Fibroblast of skin of scalp (primary cell): ENCODE data around the gene GEN1.

Experiments used
- DNase-seq: peaks from one replicate; pipeline ENCODE4 v3.0.0-alpha.2; 2013

GEN1 gene

DNA sequence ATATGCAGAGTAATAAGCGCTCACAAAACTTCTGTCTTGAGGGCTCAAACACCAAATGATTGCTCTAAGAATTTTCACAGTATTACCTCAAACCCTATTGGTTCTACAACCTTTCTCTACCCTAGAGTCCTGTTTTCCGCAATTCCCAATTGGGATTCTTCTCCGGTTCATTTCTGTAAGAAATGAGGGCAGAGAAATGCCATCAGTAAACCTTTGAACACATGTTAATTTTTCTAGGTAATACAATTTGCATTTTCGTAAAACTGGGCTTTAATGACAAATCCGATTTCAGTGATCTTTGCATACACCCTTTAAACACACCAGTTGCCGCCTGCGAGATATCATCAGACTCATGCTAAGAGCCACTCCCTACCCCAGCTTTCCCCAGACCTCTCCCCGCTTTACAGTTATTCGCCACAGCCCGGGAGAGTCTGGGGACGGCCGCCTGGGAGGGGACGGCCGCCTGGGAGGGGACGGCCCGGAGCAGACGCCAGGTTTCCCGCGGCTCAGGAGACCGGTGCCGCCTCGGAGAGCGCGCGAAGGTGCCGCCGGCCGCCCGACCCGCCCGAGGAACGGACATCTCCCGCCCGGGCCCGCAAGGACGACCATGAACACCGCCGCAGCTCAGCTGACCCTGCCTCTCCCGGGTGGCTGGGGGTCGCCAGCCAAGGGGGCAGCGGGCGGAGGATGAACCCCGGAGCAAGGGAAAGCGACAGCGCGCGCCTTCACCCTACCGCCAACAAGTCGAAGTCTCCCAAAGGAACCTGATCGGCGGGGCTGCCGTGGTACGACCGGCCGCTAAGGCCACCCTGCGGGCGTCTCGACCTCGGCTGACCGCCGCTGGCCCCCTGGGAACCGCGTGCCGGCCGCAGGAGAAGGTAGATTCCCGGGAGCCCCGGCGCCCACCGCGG, 791 bp upstream of the GEN1 start:
- DNase-seq = peak; percentile 24

DNA sequence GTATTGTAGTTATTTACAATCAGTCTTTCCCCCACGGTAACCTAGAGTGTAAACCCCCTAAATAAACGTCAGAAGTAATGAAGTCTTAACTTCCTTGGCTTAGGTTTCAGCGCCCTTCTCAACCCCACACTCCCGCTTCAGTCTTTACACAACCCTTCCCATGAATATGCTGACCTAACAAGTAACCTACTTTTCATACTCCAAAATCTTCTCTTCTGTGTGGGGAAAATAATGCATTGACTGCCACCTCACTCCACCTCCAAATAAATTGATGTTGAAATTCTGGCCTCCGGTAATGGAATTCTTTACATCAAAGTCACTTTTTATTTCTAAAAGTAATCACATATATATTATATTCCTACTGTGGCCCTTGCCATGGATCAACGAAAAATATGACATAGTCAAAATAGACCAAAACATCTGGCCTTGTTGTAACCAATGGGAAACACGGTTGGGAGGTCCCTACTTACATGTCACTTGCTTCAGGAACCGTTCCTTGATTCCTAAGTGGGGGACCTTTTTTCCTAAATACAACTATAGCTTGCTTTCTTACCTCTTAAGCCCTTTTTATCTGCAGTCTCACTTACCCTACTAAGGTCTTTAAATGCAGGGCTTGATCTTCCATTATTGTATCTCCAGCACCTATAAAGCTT, 961 bp downstream of the GEN1 start:
- peak; percentile 13 for DNase-seq

DNA sequence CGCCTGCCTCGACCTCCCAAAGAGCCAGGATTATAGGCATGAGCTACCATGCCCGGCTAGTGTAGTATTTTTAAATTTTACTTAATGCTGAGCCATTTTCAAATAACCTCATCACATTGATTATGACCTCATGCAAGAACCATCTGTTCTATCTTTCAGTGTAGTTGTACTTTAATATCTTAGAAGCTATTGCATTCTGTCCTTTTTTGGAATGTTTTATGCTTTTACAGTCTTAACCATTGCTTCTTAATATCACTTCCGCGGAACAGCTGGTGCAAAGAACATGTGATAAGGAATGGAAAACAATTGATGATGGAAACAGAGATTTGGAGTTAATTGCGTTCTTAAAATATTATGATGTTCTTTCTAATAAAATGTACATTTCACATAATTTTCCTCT, 2.7 kb downstream of the GEN1 start:
- DNase-seq = peak; percentile 39

DNA sequence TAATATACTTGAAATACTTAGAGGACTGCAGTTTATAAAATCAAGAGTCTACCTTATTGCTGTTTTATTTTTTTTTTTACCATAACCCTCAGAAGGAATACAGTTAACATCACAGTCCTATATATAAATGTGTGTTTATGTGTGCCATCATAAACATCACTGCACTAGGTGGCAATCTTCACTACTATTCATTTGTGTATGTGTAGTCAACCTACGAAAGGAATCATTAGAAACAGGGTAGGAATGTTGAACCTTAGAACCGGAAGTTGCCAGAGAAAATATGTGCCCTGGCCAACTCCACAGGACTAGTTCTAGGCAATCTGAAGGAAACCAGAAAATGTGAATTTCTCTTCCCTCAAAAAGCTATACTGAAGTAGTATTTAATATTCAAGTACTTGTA, 3.4 kb downstream of the GEN1 start:
- DNase-seq = peak; percentile 50

DNA sequence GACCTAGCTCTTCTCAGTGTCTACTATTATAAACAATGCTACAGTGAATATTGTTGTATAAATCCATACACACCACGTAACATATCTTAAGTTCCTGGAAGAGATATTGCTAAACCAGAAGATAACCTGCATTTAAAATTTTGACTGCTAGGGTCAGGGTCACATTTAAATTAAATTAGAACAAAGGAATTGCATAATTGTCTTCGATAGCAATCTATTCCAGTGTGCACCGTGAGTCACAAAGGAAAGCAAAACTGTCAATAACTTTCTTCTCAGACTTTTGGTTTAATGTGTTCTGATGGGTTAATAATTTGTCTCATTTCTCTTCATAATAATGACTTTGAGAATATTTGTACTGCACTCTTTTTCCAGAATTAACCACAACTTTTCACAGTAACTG, 4.2 kb downstream of the GEN1 start:
- DNase-seq = no peak

DNA sequence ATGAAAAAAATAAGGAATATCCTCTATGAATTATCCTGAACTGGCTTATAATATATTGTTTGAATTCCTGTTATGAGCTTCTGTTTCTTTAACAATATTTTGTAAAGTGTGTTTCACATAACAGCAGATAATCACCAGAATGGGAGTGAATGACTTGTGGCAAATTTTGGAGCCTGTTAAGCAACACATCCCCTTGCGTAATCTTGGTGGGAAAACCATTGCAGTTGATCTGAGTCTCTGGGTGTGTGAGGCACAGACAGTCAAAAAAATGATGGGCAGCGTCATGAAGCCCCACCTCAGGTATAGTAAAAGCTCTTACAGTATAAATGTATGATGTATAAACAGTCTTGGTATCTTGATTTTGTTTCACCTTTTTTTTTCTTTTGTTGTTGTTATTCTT, 5.9 kb downstream of the GEN1 start:
- DNase-seq = no peak

DNA sequence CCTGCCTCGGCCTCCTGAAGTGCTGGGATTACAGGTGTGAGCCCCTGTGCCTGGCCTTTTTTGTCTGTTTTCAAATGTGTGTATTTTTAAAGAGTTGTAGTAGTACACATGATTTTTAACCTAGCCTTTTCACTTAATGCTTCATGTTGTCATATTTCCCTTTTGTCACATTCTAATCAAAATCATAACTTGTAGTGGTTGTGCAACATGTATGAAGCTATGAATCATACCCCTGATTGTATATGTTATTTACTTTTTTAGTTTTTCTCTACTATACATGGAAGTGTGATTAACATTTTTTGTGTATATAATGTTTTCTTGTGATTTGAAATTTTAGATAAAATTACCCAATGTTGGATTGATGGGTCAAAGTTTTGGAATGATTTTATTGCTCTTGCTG, 8.5 kb downstream of the GEN1 start:
- DNase-seq = no peak

DNA sequence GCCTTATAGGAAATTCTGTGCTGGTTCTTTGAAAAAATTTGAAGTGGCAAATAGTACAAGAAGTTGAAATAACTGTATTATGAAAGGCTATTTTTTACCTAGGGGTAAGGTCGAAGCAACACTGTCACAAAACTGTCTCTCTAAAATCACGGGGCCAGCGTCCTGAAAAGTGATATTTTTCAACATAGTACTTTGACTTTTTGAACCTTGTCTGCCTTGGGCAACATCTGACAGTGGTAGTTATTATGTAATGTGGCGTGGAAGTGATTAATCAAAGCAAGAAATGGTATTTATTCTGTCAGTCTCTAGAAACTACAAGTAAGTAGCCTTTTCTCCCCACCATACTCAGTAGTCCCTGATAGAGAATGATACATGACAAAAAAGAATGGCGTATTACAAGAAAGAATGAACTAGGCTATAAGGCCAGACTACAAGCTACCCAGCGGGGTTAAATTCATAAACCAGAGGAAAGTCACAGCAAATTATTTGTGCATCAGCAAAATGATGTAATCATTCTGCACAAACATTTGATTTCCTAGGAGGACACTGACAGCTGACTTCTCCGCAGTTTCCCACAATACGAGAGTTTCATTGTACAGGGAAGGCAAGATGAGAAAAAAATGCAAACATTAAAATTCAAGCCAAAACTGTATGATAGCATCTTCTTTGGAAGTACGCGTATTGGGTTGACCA, 9.8 kb downstream of the GEN1 start:
- no peak for DNase-seq

DNA sequence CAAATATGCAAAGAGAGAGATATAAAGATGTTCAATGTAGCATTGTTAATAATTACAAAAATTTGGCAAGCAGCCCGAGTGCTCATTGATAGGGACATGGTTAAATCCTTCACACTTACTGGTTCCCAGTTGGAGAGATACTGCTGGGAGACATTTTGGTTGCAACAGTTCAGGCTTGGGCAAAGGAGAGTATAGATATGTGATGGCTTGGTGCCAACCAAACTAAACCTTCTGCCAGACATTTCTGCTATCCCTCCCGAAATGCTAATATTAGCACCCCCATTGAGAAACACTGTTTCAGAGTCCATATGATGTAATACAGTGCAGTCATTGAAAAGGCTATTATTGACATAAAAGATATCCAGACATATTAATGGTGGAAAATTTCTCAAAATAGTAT, 11.5 kb downstream of the GEN1 start:
- no peak for DNase-seq

DNA sequence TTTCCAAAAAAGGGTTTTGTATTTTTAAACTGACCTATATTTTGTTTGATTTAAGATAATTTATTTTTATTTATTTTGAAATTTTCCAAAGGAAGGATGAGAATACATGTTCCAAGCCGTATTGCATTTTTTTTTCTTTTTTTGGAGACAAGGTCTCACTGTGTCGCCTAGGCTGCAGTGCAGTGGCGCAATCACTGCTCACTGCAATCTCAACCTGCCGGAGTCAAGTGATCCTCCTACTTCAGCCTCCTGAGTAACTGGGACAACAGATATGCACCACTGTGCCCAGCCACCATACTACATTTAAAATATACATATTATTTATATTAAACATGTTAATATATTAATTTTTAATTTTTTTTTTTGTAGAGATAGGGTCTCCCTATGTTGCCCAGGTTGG, 15.0 kb downstream of the GEN1 start:
- no peak for DNase-seq

DNA sequence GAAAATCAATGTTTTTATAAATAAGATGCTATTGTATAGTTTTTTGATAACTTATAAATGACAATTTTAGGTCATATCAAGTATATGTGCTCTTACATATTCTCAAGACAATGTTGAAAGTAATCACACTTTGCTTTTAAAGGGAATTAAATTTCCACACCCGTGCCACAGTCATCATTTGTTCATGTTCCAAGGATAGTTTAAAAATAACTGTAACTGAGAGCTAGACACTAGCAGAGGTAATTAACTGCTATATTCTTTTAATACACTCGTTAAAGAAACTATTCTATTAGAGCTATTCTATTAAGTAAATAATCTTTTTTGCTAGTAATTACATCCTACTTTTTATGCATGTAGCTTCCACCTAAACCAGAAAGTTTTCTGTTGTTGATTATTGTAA, 18.0 kb downstream of the GEN1 start:
- DNase-seq = no peak

DNA sequence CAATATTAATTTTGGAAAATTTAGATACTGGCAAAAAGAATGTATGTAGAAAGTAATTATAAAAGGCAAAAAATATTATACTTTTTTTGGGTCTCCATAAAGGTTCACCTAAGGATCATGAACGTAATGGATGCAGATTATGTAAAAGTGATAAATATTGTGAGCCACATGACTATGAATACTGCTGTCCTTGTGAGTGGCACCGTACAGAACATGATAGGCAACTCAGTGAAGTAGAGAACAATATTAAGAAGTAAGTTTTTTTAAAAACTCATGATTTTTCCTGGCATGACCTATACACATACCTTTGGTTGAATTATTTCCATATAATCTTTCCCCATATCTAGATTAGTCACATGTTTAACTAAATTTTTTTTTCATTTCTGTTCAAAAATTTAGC, 18.6 kb downstream of the GEN1 start:
- DNase-seq = no peak

DNA sequence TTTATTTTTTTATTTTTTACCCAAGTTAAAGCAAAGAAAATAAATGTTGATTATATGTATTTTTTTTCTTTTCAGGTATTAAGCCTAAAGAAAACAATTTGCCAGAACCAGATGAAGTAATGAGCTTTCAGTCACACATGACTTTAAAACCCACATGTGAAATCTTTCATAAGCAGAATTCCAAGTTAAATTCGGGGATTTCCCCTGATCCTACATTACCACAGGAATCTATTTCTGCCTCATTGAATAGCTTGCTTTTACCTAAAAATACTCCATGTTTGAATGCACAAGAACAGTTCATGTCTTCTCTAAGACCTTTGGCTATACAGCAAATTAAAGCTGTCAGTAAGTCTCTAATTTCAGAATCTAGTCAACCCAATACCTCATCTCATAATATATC, 26.6 kb downstream of the GEN1 start:
- no peak for DNase-seq

DNA sequence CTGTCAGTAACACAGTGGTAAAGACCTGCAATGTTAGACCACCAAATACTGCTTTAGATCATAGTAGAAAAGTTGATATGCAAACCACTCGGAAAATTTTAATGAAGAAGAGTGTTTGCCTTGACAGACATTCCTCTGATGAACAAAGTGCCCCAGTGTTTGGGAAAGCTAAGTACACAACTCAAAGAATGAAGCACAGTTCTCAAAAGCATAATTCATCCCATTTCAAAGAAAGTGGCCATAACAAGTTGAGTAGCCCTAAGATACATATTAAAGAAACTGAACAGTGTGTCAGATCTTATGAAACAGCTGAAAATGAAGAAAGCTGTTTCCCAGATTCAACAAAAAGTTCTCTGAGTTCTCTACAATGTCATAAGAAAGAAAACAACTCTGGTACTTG, 27.5 kb downstream of the GEN1 start:
- DNase-seq = no peak

DNA sequence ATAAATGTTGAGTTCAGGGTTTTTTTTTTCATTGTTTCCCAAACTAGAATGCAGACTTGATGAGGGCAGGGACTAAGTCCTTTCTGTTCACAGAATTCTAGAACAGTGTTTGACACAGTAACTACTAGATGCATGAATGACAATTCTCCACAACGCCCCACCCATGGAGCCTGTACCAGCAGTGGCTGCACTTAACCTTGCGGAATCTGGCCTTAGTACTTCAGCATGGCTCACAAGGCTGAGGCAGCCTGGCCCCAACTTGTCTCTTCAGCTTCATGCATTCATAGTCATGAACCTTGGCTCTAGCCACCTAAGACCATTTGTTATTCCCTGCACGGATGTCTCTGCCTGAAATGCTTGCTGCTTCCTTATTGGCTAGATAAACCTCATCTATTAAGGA, 32.8 kb downstream of the GEN1 start:
- DNase-seq = no peak

DNA sequence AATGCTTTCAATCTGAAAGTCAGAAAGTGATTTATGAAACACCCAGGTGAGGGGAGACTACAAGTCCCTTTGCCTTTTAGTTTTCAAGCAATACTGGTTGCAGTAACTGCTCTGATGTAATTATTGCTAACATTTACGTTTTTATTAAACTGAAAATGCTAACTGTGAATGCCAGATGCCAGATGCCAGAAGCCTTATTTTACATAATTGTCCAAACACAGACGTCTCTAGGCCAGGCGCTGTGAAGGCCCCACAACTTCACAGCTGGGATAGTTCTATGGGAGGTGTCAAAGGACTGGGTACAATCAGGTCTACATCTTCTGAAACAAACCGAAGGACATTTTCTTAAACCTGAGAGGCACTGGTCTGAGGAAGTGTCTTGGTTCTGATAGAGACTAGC, 34.8 kb downstream of the GEN1 start:
- DNase-seq = no peak

DNA sequence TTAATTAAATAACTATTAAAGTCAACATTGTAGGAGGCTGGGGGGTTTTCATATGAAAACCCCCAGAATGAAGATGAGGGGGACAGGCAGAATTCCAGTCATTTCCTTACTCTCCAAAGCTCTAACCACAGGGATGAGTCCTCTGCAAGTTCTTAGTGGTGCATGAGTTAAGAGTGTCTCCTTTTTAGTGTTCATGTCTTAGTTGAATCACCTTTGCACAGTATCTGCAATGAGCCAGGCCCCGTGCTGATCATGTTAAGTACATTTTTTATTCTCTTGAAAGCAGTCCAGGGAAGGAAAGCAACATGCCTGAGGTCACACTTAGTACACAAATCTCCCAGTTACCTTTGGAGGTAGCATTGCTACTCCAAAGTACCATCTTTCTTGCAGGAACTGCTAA, 36.6 kb downstream of the GEN1 start:
- DNase-seq = no peak

DNA sequence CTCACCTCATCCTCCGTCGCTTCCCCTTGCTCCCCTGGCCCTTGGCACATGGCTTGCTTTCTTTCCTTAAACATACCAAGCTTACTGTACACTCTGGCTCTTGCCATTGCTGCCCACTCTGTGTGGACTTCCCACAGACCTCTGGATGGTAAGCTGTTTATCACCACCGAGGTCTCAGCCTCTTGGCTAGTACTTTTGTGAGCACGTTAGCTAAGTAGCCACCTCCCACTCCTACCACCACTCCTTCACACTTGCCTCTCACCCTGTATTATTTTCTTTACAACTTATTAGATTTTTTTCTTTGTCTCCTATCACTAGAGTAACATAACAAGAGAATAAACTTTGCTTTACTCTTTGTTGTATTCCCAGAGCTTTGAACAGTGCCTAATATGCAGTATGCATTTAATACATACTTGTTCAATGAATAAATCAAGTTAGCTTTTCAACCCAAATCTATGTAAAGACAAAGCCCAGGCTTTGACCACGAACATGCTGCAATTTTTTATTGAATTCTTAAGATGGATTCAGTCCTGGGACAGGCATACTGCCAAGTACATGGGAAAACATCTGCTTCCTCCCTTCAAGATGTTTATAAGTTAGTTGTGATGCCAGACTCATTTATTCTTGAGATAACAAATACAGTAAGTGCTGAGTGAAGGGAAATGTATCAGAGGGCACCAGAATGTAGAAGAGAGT, 37.3 kb downstream of the GEN1 start:
- DNase-seq = peak; percentile 77

DNA sequence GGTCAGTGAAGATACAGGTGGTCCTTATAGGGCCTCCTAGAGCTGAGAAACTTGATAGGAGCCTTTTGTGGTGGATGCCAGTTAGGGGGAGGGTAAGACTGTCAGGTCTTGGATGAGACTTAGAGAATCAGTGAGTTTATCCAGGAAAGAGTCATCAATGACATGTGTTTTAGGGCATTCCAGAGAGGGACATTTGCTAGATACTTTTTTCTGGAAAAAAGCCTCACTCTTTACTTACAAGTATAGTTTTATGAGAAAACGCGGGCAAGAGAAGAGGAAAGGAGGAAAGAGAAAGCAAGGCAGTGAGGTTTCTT, 37.8 kb downstream of the GEN1 start:
- no peak for DNase-seq

DNA sequence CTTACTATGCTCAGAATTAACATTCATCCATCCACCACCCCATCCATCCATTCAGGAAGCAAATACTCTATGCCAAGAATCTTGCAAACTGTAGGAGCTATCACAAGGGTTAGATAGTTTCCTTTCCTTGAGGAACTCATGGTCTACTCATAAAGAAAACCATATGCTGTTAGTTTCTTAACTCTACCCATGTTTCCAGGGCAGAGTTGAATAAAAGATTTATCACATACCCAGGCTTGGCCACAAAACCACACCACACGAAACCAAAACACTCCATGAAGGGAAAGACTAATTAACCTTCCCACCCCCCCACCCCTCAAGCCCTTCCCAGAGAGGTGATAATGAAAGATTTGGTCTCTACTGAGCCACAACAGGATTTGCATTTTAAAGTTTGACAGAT, 38.6 kb downstream of the GEN1 start:
- DNase-seq = no peak

DNA sequence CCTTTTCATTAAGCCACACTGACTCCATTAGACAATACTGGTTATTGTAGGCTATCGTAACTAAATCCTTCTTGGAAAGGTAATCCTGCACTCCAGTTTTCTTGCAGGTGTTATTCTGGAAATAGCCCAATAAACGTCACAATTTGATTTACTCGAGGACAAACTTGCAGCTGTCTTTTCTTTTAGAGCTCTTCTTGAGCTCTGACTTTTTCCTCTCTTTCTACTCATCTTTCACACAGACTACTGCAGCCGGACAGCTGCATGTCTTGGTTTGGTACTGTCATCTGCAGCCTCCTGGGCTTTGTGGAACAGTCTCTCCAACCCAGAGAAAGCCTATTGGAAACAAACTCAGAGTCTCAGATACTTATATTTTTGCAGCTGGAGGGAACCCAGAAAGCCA, 39.4 kb downstream of the GEN1 start:
- DNase-seq = no peak

DNA sequence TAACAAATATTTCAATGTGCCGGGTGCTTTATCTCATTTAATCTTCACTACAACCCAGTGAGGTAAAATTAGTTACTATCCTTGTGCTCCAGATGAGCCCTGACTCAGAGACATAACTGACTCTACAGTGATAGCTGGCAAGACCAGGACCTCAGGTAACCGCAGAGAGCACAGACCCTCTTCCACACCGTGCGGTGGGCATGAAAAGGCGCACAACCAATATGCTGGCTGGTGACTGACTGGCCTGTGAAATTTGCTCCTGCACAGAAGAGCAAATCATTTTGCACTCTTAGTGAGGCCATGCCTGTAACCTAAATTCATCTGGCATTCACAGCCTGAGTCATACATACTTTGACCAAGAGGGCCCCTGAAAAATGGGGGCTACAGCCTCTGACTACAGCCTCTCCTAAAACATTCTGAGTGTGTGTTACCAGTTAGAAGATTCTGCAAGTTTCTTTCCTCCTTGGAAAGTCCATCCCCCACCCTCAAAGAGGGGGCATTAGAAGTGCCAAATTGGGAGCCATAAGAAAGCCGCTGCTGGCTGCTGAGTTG, 39.9 kb downstream of the GEN1 start:
- peak; percentile 10 for DNase-seq

DNA sequence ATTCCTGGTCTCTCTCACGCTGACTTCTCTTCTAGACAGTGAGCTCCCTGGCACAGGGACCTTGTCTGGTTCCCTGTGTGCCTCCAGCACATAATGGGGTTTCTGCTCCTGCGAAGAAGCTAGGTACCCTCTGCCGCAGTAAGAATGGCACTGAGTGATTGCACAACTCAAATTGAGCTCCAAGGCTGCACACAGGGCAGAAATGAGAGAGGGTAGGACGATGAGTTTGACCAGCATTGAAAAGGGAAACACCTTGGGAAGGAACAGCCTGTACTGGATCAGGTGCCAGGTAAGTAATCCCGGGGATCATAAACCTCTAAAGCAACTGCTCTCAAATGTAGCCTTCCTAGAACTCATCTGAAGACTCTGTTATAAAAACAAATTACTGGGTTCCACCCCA, 41.4 kb downstream of the GEN1 start:
- DNase-seq = no peak
